ENCODE results near the gene JARID2.

JARID2 gene

DNA sequence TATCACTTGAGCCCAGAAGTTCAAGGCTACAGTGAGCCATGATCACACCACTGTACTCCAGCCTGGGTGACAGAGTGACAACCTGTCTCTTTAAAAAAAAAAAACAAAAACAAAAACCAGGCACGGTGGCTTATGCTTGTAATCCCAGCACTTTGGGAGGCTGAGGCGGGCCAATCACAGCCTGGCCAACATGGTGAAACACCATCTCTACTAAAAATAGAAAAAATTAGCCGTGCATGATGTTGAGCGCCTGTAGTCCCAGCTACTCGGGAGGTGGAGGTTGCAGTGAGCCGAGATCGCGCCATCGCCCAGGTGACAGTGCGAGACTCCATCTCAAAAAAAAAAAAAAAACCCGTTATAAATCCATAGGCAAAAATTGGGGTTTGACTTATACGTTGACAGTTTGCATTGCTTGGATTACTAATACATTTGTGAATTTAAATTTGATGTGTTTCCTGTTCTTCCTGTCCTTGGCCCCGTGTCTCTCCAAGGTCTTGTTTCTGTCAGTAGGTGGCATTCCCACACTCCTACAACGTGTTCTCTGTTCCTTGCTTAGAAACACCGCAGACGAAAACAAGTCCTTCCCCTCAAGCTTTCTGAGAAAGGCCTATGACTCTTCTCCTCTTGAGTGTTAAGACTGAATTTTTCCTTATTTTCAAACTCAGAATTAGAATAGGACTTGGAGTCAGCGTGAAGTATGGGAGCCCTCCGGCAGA, 269.9 kb downstream of the JARID2 start:
- no peak for DNase-seq (ENCODE audit: low read depth in 4 of 4, low spot score in 1 of 4)

- no peak for DNase-seq (ENCODE audit: low read depth in 4 of 4, low spot score in 1 of 4)
Observed at GRCh38 chr6:15516378-15516777, 270.5 kb downstream of the JARID2 start.

GRCh38 chr6:15516923-15517560, 271.2 kb downstream of the JARID2 start:
- DNase-seq (ENCODE audit: low read depth in 4 of 4, low spot score in 1 of 4): no peak

DNA sequence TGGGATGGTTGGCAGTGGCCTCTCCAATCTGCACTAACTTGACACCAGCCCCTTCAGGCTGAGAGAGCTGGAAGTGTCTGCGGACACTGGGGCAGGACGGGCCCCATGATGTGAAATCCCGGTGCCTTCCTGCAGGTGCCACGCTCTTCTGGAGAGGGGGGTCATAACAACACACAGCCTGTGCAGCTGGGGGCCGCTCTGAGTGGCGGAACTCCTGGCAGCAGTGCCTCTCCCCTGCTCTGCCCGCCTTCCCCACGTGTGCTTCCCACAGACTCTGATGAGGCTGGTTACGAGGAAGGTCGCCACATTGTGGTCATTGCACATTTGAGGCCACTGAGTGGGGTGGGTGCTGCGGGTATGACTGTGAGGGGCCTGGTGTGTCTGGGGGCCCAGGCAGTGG, 271.7 kb downstream of the JARID2 start:
- DNase-seq (ENCODE audit: low read depth in 4 of 4, low spot score in 1 of 4): no peak

- DNase-seq (ENCODE audit: low read depth in 4 of 4, low spot score in 1 of 4): no peak
Observed at GRCh38 chr6:15518057-15518456, 272.2 kb downstream of the JARID2 start.

GRCh38 chr6:15518878-15519277, 273.0 kb downstream of the JARID2 start:
- DNase-seq (ENCODE audit: low read depth in 4 of 4, low spot score in 1 of 4): no peak

GRCh38 chr6:15519681-15520080, 273.8 kb downstream of the JARID2 start:
- no peak for DNase-seq (ENCODE audit: low read depth in 4 of 4, low spot score in 1 of 4)

GRCh38 chr6:15520626-15521203, 274.8 kb downstream of the JARID2 start:
- no peak for DNase-seq (ENCODE audit: low read depth in 4 of 4, low spot score in 1 of 4)

- DNase-seq (ENCODE audit: low read depth in 4 of 4, low spot score in 1 of 4): no peak
Observed at GRCh38 chr6:15521582-15521981, 275.7 kb downstream of the JARID2 start.

GRCh38 chr6:15522026-15522425, 276.2 kb downstream of the JARID2 start:
- no peak for DNase-seq (ENCODE audit: low read depth in 4 of 4, low spot score in 1 of 4)

DNA sequence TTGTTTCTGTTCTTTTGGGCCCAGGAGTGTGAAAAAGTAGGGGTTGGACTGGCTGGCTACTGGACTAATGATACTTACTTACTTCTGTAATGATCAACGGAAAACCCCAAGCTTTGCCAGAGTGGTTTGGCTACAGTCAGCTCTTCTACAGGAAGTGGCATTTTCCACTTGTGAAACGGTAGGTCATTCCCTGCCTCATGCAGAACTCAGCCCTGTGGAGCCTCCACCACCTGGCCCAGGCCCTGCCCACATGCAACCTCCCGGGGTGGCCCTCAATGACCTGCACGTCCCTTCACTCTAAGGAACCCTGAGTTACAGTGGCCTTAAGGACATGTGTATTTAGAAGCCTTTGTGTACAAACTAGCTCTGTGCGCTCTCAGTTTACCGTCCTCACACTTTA, 276.6 kb downstream of the JARID2 start:
- no peak for DNase-seq (ENCODE audit: low read depth in 4 of 4, low spot score in 1 of 4)

DNA sequence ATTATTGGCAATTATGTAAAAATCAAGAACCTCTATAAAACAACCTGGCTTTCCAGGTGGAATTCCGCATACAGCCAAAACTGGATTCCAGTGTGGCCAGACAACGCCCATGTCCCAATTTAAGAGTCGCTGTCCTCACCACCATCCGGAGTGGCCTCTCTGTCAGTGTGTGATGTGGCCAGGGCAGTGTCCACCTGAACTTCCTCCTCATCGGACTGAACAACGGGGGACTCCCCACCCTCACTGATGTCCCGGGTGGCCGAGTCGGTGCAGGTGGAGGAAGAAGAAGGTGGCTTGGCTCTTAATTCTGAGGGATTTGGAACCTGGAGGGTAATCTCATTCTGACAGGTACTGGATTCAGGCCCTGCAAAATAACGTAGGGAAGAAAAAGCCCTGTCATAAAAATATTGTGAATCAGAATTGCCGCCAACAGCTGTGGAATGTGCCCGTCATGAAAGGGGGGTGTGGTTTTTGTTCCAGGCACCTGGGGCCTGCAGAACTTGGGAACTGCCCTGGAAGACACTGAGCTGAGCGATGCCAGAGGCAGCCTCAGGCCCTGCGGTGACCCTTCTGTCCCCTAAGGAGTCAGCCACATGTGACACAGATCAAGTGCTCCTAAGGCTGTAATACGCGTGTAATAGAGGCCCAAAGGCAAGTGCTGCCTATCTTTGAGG, 277.1 kb downstream of the JARID2 start:
- DNase-seq (ENCODE audit: low read depth in 4 of 4, low spot score in 1 of 4): no peak

- DNase-seq (ENCODE audit: low read depth in 4 of 4, low spot score in 1 of 4): no peak
Observed at GRCh38 chr6:15523679-15524630, 278.1 kb downstream of the JARID2 start.

DNA sequence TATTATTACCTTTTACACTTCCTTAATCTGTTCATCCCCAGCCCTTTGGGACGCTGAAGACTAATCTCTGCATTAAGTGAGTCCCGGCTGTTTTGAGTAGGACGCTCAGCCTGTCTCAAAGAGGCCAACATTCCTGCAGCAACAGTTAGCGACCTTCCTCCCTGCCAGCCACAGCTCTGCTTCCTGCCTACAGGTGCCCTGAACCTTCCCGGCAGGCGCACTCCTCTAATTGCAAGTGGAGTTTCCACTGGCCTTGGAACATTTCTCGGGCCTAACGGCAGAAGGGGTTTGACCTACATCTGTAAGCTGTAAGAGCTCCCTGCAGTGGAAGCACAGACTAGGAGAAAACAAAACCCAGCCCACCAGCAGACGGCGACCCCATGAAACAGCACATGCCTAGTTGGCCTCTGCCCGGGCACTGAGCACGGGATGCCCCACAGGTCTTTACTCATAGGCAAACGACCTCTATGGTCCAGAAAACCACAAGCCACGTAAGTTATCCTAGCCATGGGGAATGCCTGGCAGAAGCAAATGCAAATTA, 279.1 kb downstream of the JARID2 start:
- DNase-seq (ENCODE audit: low read depth in 4 of 4, low spot score in 1 of 4): no peak

GRCh38 chr6:15526212-15526701, 280.4 kb downstream of the JARID2 start:
- no peak for DNase-seq (ENCODE audit: low read depth in 4 of 4, low spot score in 1 of 4)

DNA sequence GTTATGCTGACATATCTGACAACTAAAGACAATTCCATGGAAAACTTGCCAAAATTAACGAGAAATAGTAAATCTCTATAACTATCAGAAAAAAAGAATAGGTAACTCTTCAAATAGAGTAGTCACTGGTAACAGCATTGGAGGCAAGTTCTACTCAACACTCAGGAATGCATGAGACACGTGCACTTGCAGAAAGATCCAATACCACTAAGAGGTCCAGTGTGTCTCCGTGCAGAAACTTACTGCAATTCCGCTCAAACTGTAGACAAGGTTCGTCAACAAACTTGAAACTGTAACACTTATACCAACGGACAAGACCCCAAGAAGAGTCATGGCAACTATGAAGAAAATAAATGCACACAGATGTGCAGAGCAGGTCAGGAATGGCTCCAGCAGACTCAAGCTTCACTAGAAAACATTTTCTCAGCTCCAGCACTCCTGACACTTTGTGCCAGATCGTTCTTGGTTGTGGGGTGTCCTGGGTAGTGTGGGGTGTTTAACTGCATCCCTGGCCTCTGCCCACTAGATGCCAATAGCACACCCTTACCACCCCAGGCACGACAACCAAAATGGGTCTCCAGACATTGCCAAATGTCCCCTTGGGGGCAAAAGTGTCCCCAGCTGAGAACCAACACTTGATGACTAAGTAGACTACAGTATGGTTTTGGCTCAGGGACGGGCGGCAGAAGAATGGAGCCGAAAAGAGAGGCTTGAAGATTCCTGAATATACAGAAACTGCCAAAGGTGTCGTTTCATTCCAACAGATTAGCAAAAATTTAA, 282.2 kb downstream of the JARID2 start:
- DNase-seq (ENCODE audit: low read depth in 4 of 4, low spot score in 1 of 4): no peak

DNA sequence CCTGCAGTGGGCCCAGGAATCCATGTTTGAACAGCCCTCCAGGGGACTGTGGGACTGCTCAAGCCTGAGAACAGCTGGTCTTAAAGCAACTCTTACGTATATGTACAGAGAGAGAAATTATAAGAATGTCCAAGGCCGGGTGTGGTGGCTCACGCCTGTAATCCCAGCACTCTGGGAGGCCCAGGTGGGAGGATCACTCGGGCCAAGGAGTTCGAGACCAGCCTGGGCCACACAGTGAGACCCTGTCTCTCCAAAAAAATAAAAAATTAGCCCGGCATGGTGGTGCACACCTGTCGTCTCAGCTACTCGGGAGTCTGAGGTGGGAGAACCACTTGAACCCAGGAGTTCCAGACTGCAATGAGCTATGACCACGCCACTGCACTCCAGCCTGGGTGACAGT, 283.0 kb downstream of the JARID2 start:
- DNase-seq (ENCODE audit: low read depth in 4 of 4, low spot score in 1 of 4): no peak

DNA sequence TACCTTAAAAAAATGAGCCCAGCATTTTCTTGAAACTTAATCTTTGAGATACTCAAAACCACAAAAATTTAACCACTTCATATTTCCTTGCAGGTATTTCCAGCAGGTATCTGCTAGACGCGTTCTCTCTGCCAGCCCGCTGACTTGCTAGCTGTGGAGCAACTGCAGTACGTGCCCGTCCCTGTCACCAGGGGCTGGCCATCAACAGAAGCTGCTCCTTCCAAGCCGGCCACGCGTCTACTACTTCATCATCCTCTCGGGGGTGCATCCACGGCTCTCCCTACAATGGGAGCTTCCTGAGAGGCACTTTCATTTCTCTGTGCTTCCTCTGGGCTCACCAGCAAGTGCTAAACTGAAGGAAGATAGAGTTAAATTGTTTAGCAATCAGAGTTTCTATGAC, 284.5 kb downstream of the JARID2 start:
- no peak for DNase-seq (ENCODE audit: low read depth in 4 of 4, low spot score in 1 of 4)

DNA sequence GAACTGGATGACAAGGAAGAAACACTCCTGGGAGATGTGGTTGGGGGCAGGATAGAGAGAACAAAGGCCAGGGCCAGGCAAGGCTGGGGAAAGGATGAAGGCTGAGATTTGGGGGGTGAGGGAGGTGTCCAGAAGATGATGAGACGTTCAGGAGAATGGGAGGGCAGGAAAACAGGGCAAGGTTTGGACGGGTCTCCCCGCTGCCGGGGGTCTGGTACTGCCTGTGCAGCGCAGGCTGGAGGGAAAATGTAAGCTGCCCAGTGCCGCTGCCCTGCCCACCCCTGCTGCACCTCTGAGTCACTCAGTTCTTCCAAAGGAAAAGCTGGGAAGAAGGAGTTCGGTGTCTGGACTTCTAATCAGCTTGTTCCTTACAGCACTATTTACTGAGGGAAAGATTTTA, 286.1 kb downstream of the JARID2 start:
- DNase-seq (ENCODE audit: low read depth in 4 of 4, low spot score in 1 of 4): no peak
